Measurements from ENCODE around the gene ITFG1.

ITFG1 gene

DNA sequence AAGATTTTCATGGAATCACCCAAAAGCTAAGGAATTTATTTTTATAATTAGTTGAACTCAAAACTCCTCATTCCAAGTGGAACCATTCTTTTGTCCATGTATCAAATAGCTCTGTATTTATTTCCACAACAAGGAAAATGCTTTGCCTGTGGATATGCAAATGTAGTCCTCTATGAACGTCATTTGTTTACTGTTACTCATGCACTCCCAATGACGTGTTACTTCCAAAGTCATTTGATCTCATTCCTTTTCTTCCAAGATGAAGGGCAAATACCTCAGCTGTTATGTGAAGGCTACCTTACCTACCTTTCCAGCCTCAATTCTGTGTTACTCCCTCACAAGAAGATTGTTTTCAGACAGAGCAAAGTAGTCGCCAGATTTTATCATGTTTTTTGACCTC is 83.7 kb downstream of the ITFG1 start:
- Histone ChIP-seq H3K4me1 (ENCODE audit: insufficient read depth, low read length, poor library complexity, severe bottlenecking) (no peaks in the 10 kb centered on the region), H3K27me3 (ENCODE audit: insufficient read depth, low read length, poor library complexity, severe bottlenecking) (no peaks in the 10 kb centered on the region), H4K20me1 (ENCODE audit: insufficient read depth, low read length, poor library complexity, severe bottlenecking) (no peaks in the 10 kb centered on the region), H3K36me3 (ENCODE audit: insufficient read depth, low read length) (0 out of 2 replicates have a peak, but pooled peaks cover 11% of the 10 kb centered on the region), H3K9me2 (replicated peaks; ENCODE audit: low read depth, low read length) (no peaks in the 10 kb centered on the region), H3K4me3 (ENCODE audit: low read length, poor library complexity, severe bottlenecking) (no peak overlapping the region), H2AFZ (ENCODE audit: low read length) (no peak overlapping the region), H3F3A (ENCODE audit: low read depth) (no peaks in the 10 kb centered on the region), H3K79me2 (ENCODE audit: insufficient read depth, low read length) (no peaks in the 10 kb centered on the region), H3K4me2 (ENCODE audit: low read depth, low read length, poor library complexity, severe bottlenecking) (no peak overlapping the region), H3K9ac (ENCODE audit: low read depth, low read length, poor library complexity, severe bottlenecking) (no peak overlapping the region), H3K9me3 (ENCODE audit: insufficient read depth, low read depth, low read length) (no peaks in the 10 kb centered on the region)
- TF ChIP-seq EZH2phosphoT487 (IDR thresholded peaks at IDR 0.05; ENCODE audit: borderline replicate concordance) = no peak
- TF ChIP-seq, protein P1, sequence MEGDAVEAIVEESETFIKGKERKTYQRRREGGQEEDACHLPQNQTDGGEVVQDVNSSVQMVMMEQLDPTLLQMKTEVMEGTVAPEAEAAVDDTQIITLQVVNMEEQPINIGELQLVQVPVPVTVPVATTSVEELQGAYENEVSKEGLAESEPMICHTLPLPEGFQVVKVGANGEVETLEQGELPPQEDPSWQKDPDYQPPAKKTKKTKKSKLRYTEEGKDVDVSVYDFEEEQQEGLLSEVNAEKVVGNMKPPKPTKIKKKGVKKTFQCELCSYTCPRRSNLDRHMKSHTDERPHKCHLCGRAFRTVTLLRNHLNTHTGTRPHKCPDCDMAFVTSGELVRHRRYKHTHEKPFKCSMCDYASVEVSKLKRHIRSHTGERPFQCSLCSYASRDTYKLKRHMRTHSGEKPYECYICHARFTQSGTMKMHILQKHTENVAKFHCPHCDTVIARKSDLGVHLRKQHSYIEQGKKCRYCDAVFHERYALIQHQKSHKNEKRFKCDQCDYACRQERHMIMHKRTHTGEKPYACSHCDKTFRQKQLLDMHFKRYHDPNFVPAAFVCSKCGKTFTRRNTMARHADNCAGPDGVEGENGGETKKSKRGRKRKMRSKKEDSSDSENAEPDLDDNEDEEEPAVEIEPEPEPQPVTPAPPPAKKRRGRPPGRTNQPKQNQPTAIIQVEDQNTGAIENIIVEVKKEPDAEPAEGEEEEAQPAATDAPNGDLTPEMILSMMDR (conservative IDR thresholded peaks at IDR 0.05; ENCODE audit: low read length) = no peak

DNA sequence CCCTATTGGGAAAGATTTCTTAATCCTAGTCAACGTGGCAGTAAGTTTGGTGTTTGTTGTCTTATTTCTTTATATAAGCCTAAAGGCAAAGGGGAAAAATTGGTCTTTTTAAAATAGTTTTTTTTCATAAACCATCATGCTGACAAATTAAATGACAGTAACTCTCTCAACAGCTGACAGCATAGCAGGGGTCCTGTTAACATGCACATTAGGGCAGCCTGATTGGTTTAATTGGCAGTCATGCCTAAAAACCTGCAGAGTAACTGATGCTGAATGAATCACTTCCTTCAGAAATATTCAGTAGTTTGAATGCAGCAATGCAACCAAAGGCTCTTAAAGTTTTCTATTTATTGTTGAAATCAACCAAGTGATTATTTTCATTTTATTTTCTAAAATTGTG is 85.4 kb downstream of the ITFG1 start:
- H3K79me2 ChIP-seq (ENCODE audit: insufficient read depth, low read length) = no peaks in the 10 kb centered on the region
- H3K27me3 ChIP-seq (ENCODE audit: insufficient read depth, low read length, poor library complexity, severe bottlenecking) = no peaks in the 10 kb centered on the region
- H3K9me3 ChIP-seq (ENCODE audit: insufficient read depth, low read depth, low read length) = peaks cover under 1% of the 10 kb centered on the region; the same call in 1 of the 2 replicates
- no peak overlapping the region for H3K9ac ChIP-seq (ENCODE audit: low read depth, low read length, poor library complexity, severe bottlenecking)
- no peaks in the 10 kb centered on the region for H3K9me2 ChIP-seq (replicated peaks; ENCODE audit: low read depth, low read length)
- no peak overlapping the region for H3K4me3 ChIP-seq (ENCODE audit: low read length, poor library complexity, severe bottlenecking)
- peaks cover 19% of the 10 kb centered on the region; the same call in 1 of the 2 replicates for H3K36me3 ChIP-seq (ENCODE audit: insufficient read depth, low read length)
- no peak overlapping the region for H3K4me2 ChIP-seq (ENCODE audit: low read depth, low read length, poor library complexity, severe bottlenecking)
- no peak overlapping the region for H2AFZ ChIP-seq (ENCODE audit: low read length)
- H3K4me1 ChIP-seq (ENCODE audit: insufficient read depth, low read length, poor library complexity, severe bottlenecking) = no peaks in the 10 kb centered on the region
- TF ChIP-seq, protein P1 (conservative IDR thresholded peaks at IDR 0.05; ENCODE audit: low read length) = no peak
- no peak for TF ChIP-seq EZH2phosphoT487 (IDR thresholded peaks at IDR 0.05; ENCODE audit: borderline replicate concordance)
- H4K20me1 ChIP-seq (ENCODE audit: insufficient read depth, low read length, poor library complexity, severe bottlenecking) = no peaks in the 10 kb centered on the region
- H3F3A ChIP-seq (ENCODE audit: low read depth) = no peaks in the 10 kb centered on the region

DNA sequence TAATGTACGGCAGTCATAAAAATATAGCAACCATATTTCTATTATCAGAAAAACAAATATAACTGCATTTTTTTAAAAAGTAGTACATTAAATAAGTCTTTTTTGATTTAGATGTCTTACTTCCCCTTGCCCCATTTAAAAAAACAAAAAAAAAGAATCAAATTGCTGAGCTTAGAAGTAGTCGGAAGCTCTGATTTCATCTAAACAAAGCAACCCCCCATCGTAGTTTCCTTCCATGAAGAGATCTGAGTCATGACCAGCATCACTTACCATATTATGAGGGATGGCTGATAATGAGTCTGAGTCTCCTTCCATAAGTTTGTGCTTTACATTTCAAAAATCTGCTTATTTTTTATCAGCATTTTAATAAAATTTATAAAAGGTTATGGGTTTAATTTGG is 86.2 kb downstream of the ITFG1 start:
- Histone ChIP-seq H2AFZ (ENCODE audit: low read length) (no peak overlapping the region), H4K20me1 (ENCODE audit: insufficient read depth, low read length, poor library complexity, severe bottlenecking) (no peaks in the 10 kb centered on the region), H3K9me2 (replicated peaks; ENCODE audit: low read depth, low read length) (no peaks in the 10 kb centered on the region), H3K4me3 (ENCODE audit: low read length, poor library complexity, severe bottlenecking) (no peak overlapping the region), H3K4me2 (ENCODE audit: low read depth, low read length, poor library complexity, severe bottlenecking) (no peak overlapping the region), H3K79me2 (ENCODE audit: insufficient read depth, low read length) (no peaks in the 10 kb centered on the region), H3K9ac (ENCODE audit: low read depth, low read length, poor library complexity, severe bottlenecking) (no peak overlapping the region), H3K9me3 (ENCODE audit: insufficient read depth, low read depth, low read length) (peaks cover 3% of the 10 kb centered on the region; the same call in 1 of the 2 replicates), H3K36me3 (ENCODE audit: insufficient read depth, low read length) (peaks cover 21% of the 10 kb centered on the region; the same call in 1 of the 2 replicates), H3K4me1 (ENCODE audit: insufficient read depth, low read length, poor library complexity, severe bottlenecking) (no peaks in the 10 kb centered on the region), H3F3A (ENCODE audit: low read depth) (no peaks in the 10 kb centered on the region), H3K27me3 (ENCODE audit: insufficient read depth, low read length, poor library complexity, severe bottlenecking) (no peaks in the 10 kb centered on the region)
- no peak for TF ChIP-seq EZH2phosphoT487 (IDR thresholded peaks at IDR 0.05; ENCODE audit: borderline replicate concordance)
- TF ChIP-seq, protein P1 (conservative IDR thresholded peaks at IDR 0.05; ENCODE audit: low read length) = no peak

Measured in Loucy (cell line).